GM12872 (cell line): Measurements from ENCODE around the gene DNAJA3.

Source experiments
- TF ChIP-seq, protein P1 (sequence below): IDR thresholded peaks from 3 replicates; pipeline ENCODE4 v1.5.1; 2011; ENCODE audit warnings: low read depth, mild to moderate bottlenecking, low read length, moderate library complexity; ENCODE audit not compliant: insufficient read depth

DNAJA3 gene

DNA sequence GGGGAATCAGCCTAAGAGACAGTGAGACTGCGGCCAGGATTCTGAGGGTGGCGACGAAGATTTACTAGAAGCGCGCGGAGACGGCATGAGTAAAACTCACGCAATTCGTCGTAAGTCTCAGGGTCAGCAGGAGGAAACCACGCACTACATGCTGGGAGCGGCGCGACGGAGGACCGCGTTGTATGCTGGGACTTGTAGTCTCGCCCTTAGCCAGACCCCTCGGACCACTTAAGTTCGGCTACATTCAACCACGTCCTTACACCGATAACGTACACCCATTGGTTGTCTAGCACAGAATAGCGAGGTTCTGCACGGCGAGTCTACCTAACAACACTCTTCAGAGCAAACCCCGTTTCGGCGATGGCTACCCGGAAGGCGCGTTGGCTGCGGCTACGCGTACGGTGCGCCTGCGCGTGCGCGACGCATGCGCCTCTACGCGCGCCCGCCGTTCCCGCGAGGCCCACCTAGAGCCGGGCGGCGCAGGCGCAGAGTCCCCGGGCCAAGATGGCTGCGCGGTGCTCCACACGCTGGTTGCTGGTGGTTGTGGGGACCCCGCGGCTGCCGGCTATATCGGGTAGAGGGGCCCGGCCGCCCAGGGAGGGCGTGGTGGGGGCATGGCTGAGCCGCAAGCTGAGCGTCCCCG lies at the start of gene DNAJA3:
Gene DNAJA3, plus strand, starts transcription at position 491 of the 643 bp plus-strand sequence. Its CDS starts 14 bp downstream, at position 505.
- TF ChIP-seq, protein P1, sequence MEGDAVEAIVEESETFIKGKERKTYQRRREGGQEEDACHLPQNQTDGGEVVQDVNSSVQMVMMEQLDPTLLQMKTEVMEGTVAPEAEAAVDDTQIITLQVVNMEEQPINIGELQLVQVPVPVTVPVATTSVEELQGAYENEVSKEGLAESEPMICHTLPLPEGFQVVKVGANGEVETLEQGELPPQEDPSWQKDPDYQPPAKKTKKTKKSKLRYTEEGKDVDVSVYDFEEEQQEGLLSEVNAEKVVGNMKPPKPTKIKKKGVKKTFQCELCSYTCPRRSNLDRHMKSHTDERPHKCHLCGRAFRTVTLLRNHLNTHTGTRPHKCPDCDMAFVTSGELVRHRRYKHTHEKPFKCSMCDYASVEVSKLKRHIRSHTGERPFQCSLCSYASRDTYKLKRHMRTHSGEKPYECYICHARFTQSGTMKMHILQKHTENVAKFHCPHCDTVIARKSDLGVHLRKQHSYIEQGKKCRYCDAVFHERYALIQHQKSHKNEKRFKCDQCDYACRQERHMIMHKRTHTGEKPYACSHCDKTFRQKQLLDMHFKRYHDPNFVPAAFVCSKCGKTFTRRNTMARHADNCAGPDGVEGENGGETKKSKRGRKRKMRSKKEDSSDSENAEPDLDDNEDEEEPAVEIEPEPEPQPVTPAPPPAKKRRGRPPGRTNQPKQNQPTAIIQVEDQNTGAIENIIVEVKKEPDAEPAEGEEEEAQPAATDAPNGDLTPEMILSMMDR, result no peak

DNA sequence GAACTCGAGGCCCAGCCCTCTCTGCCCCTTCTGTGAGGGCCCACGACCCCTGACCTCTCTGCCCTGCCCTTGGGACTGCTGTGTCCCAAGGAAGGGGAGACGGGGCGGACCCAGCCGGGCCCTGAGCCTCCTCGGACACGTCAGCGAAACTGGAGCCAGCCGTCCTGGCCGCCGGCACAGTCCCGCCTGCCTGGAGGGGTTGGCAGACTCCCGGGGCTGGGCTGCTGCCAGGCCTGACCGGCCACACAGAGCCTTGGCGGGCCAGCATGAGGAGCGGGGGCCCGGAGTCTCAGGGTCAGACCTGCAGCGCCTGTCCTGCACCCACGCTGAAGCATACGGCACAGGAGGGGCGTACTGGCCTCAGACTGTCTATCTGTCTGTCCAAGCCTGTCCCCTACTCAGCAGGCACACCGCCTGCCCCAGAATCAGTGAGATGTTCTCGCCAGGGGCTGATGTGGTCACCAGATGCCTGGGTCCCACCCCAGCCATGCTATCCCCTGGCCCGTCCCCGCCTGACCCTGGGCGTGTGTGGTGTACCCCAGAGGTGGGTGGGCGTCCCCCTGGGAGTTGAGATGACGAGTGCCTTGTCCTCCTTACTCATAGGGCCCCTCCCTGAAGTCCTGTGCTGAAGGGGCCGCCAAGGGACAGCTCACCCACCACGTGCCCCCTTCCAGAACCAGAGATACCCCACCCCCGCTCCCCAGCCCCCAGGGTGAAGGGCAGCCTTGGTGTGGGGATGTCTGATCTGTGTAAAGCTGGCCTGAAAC lies 49.4 kb upstream of the DNAJA3 start:
- TF ChIP-seq, protein P1, result no peak

DNA sequence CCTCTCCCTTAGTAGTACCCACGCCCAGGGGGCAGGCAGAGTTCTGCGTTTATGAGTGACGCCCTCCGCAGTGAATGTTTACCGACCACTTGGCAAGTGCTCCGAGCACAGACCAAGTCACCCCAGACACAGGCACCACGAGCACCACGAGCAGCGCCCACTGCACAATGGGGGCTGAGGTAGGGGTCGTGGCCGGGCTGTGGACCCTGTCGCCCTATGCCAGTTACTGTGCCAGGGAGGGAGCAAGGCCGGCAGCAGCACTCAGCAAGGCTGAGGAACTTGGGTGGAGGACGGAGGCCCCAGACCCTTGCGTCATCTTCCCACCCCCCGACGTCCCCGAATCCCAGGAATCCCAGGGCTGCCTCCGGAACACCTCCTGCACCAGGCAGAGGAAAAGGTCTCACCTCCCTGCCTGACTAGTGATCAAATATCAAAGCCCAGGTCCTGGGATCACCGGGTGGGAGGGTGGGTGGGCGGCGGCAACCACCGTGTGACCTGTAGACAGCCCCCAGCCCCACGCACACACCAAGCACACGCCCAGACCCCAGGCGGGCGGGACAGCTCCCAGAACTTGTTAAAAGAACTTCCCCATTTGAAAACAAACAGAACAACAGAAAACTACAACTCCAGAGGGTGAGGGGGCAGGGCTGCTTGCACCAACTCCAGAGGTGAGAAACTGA lies 48.6 kb upstream of the DNAJA3 start:
- TF ChIP-seq, protein P1, result no peak

DNA sequence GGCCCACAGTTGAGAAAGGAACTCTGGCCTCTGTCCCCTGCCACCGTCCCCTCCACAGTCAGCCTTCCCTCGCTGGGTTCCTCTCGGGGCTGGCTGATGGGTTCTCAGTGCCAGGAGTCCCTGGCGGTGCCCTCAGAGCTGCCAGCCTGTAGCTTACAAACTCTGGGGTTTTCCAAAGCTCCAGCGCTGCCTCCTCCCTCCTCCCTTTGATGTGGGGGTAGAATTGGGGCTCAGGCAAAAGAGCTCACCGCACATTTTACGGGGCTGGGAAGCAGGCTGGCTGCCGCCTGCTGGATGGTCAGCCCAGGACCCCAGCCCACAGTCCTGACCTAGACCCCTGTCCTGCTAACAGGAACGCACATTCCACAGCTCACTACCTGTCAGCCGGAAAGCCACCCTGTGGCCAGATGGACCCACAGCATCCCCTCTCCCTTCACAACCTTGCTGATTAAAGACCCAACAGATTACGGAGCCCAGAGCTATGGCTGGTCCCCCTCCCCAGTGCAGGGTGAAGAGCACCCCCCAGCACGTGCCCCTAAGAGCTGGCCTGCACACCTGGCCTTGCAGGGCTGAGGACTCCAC lies 48.0 kb upstream of the DNAJA3 start:
- TF ChIP-seq, protein P1, result peak; percentile 16; the same call in 1 of the 3 replicates

DNA sequence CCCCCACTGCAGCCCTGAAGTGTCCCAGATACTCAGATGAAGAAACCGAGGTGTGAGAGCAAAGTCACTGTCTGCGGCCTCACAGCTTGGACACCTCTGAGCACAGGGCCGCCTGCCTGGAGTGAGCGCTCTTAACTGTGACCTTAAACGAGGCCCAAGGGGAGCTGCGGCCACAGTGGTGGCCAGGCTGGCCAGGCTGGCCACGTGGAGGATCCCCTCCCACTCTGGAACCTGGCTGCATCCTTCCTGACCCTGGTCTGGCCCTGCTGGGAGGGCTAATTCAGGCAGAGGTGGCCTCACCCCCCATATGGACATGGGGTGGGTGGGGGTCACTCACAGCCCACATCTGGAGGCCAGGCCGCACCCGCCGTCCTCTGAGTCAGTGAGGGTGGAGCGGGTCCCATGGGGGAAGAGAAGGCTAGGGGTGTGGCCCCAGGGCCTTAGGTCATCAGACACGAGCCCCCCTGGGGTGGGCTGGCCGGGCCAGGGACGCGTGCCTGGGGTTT lies 47.5 kb upstream of the DNAJA3 start:
- TF ChIP-seq, protein P1, result no peak

DNA sequence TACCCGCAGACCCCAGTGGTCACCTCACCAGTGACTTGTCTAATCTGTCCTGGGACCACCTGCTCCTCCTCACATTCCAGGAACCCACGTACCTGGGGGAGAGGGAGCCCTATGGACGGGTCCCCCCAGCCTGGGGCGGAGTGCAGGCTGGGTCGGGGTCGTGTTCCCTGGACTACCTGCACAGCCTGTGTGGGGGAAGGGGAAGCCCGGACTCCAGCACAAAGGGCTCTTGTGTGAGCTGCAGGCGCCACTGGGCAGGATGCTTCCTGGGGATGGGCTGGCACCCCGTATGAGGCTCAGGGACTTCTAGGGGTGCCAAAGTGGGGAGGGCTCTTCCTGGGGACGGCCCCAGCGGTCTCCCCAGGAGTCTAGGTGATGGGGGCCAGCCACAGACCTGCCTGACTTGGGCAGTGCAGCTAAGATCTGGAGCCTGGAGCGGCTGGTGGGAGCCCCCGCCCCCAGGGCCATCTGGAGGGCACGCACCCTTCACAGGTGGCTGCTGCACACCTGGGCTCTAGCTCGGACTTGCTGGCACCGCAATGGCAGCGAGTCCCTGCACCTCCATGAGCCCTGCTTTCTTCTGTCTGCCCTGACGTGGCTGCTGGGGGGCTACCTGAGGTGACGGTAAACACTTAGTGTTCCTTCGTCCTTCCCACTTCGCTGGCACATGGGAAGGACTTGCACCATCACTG lies 46.5 kb upstream of the DNAJA3 start:
- TF ChIP-seq, protein P1, result no peak
